COLO829 (cell line): Measurements from ENCODE around the gene PPP2R2C.
A peak's percentile ranks its signal among the peaks of the same experiment; 100 is the strongest.

ENCODE experiments used
- DNase-seq: peaks from one replicate; pipeline ENCODE4 v3.0.0; 2012; ENCODE audit warnings: low spot score

Gene PPP2R2C

DNA sequence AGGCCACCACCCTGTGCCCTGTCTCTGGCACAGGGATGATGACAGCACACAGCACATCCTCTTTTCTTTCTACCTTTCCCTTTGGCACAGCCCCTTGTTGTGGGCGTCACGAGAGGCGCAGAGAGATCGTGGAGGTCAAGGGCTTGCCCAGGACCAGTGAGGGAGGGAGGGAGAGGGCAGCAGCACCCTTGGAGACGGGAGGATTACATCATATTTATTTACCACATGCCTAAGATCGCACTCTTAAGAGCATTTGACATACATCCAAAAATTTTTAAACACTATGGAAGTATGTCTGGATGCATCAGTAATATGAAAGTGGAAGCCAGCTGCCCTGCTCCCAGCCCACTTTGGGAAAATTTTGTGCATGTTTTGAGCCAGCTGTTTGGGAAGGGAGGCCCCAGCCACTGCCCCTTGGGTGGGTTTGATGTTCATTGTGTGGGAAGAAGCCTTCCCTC, 190.1 kb downstream of the PPP2R2C start:
- no peak for DNase-seq

DNA sequence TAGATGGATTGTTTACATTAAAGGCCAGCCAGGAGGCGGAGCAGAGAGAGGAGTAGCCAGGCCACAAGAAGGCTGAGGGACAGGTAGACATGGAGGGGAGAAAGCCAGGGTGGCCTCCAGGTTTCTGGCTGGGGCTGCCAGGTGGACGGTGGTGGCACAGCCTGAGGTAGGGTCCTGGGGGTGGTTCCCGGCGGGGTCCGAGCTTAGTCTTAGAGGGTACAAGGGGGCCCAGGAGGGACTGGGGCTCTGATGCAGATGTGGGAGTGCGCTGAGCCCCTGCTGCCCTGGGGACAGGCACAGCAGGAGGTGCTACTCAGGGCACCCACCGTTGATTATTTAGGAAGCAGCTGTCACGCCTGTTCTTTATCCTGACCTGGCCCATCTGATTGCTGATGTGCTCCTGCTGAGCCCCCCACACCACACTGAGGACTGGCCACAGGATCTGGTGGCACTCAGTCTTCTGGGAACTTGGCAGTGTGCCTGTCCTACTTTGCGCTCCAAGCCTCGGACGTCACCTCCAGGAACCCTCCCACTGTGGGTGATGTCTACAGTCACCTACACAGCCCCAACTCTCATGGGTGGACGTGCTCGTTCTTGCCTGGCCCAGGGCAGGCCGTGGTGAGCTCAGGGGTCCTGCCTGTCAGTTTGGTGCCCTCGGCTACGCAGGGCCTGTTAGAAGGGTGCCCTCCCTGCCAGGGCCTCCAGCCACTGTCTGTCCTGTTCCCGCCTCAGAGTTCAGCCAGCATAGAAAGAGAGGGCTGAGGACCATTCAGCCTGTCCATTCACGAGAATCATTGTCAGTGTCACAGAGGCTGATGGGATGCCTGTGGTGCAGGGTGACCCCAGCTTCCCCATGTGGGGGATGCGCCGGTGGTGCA, 190.7 kb downstream of the PPP2R2C start:
- DNase-seq: no peak

DNA sequence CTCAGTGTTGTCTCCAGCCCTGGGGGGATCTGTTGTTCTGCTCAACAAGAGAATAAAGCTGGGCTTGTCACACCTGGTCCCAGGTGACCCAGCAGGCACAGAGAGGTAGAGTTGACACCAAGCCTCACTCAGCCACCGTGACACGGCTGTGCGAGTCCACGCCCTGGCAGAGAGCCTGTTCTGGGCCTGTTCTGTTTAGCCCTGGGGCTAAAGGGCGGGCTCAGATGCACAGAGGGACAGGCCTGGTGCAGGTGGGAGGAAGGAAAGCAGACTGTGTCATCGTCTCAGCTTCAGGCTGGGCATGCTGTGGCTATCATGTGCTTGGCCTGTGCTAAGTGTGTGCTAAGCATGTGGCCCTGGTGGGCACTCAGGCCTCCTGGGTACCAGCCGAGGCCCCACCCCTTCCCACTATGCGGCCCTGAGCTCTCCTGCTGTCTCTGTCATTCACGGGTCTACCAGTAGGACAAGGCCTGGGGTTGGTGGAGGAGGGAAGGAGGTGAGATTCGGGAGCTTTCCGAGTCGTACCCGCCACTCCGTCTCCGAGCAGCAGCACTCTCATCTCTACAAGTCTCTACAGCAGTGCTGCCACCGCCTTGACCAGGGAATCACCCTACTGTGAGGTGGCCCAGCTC, 191.9 kb downstream of the PPP2R2C start:
- DNase-seq: no peak

DNA sequence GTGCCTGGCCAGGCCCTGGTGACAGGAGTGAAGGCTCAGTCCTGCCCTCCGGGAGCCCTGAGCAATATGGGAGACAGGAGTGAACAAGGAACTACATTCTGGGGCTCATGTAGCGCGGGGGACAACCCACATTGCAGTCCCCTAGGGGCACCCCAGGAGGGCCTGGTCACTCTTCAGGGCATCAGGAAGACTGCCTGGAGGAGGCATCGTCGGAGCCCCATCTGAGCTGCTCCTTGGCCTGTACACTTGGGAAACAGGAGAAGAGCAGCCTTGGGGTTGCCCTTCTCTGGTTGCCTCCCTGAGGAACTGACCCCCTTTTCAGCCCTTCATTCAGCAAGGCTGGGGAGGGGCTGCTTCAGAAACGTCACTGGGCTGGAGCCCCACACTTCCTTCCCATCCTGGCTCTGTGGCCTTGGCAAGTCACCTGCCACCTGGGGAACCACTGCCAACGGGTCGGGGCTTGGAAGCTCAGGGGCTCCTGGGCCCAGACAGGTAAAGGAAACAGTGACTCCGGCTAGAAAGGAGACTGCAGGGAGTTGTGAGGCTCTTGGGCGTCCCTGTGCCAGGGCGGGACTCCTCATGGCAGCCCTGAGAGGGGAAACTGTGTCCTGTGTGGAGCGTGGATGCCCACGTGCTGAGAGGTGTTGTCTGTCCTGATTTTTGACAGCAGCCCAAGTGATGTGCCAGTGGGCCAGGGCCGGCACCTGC, 192.7 kb downstream of the PPP2R2C start:
- DNase-seq: no peak

DNA sequence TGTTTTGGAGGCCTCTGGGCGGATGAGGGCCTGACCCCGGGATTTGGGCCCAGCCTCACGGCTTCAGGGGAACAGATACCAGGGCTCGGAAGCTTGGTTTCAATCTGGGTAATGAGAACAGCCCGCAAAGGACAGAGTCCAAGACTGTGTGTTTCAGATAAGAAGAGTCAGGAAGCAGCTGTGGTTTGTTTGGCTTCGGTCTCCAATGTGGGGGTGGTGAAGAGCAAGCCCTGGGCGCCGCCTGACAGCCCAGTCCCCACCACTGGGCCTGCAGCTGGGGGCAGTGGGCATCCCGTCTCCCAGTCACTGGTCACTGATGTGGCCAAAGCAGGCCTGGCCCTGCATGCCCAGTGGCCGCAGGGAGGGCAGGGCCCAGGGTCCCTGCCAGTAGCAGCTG, 193.6 kb downstream of the PPP2R2C start:
- DNase-seq: no peak

DNA sequence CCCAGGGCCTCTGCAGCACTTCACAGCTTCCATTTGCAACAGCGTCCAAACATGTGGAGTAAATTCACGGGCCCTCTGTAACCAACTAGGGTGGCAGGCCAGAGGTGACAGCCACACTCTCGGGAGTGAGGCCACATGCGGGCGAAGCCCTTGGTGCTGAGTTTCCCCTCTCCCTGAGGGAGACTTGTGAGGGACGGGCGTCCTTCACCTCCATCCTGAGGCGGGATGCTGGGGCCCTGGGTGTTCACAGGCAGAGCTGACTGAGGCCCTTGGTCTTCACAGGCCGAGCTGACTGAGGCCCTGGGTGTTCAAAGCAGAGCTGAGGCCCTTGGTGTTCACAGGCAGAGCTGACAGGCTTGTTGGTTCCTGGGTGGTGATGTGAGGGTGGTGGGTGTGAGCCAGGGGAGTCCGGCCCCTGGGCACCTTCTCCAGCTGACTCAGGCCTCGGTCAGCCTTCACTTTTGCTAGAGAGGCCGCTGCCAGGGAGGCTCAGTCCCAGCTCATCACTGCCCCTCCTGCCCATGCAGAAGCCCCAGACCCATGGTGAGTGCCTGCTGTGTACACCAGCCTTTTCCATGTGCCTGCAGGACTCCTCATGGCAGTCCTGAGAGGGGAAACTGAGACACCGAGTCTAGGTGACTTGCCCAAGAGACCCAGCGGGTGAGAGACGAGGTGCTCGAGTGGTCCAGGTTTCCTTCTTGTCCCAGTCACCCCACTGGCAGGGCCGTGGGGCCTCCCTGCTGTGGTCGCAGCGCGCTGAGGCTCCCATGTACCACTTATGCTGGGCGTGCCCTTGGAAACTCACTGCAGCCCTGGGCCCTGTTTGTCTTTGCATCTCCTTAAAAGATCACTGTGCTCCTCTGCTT, 194.2 kb downstream of the PPP2R2C start:
- no peak for DNase-seq

DNA sequence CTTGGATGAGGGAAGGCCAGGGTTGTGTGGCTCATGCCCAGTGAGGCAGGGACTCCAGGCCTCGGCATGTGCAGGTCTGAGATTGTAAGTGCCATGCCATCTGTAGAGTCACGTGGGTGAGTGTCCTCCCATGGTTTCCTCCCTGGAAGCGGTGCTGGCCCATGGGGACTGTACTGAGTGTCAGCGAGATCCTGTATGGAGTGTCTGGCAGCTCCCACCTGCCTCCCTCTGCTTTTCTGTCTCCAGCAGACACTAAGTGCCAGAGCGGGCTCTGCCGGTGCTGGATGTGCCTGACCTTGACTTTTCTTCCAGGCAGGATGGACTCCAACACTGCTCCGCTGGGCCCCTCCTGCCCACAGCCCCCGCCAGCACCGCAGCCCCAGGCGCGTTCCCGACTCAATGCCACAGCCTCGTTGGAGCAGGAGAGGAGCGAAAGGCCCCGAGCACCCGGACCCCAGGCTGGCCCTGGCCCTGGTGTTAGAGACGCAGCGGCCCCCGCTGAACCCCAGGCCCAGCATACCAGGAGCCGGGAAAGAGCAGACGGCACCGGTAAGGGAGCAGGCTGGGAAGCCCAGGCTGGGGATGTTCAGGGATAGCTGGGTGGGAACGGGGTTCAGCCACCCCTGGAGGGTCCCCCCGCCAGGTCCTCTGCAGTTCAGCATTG, 195.1 kb downstream of the PPP2R2C start:
- DNase-seq: no peak

DNA sequence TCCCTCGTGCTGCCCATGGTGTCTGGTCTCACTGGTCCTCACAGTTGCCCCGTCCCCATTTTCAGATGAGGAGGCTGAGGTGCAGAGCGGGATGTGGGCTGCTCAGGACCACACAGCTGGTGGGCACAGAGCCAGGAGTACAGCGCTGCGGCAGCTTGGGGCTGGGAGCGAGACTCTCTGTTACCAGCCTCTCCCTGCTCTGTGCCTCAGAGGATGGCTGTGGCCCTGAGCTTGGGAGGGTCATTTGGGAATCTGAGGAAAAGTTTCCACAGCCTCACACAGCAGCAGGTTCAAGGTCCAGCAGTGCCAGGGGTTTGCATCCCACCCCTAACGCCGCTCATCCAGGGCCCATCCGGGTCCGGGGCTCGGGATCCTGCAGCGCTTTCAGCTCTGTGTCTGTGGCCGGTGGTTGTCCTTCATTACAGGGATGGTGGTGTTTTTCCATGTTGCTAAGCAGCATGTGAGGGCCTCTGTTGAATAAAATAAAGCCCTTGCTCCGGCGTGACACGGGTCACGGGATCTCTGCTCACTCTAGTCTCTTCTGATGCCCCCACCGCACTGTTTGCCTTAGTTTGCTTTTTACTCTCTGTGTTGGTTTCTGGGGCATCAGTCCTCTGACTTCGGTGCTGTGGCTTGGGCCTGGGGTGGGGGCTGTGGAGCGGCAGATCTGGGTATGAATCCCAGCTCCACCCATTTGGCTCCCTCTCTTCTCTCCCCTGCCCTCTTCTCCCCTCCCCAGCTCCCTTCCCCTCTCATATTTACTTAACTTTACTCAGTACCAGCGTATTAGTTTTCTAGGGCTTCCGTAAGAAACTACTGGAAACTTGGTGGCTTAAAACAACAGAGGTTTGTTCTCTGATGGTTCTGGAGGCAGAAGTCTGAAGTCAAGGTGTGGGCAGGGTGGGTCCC, 196.3 kb downstream of the PPP2R2C start:
- DNase-seq: peak; percentile 7

DNA sequence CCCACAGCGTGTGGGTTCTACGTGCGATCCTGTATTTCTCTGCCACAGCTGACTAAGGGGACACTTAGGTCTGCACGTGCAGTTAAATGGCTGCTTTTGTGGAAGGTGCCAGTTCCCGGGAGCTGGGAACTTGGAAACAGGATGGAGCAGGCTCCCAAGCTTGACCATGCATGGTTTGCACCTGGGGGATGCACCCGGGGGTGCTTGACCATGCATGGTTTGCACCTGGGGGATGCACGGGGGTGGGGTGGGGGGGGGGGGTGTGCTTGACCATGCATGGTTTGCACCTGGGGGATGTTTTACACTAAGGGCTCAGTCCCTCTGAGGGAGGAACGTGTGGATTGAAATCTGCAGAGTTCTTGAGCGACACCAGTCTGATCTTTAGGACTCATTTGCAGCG, 197.1 kb downstream of the PPP2R2C start:
- DNase-seq: no peak

DNA sequence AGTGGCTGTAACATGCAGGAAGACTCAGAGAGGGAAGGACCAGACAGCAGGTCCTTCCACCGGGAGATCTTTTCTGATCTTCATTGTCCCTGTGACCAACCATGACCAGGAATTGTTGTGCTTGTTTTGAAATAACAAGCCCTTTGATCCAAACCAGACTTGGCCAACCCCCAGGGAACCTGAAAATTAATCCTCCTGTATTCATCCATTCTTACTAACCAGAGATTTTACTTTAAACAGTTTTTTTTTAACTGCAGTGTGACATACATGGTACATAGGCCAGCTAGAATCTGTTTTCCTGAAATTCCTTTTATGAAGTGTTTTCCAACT, 198.8 kb downstream of the PPP2R2C start:
- DNase-seq: no peak

DNA sequence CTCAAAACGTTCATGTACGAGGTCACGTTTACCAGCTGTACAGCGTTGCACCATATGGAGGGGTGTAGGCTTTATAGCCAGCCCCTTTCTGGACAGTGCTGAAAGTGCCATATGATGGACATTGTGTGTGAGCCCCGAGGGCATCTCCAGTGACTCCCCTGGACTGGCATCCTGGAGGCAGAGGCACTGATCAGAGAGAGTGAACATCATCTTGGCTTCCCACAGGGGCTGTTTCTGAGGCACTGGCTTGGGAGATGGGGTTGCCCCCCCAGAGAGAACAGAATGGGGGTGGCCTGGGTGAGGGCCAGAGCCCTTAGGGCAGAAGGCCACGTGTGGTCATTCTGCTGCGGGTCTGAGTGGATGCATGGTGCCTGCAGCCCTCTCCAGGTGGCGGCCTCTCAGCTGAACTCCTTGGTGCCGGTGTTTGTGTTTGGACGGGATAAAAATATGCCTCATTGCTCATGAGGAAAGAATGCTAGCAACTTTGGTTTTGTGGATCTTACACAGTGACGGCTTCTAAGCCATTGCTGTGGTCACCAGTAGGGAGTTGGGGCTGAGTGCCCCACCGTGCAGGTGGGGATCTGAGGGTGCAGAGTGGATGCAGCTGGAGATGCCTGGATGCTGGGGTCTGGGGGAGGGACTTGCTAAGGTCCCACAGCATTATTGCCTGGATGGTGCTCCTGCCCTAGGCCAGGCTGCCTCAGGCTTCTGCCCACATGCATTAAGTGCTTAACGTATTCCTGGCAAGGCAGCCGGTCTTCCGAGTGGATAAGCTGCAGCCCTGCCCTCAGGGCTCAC, 199.4 kb downstream of the PPP2R2C start:
- no peak for DNase-seq

DNA sequence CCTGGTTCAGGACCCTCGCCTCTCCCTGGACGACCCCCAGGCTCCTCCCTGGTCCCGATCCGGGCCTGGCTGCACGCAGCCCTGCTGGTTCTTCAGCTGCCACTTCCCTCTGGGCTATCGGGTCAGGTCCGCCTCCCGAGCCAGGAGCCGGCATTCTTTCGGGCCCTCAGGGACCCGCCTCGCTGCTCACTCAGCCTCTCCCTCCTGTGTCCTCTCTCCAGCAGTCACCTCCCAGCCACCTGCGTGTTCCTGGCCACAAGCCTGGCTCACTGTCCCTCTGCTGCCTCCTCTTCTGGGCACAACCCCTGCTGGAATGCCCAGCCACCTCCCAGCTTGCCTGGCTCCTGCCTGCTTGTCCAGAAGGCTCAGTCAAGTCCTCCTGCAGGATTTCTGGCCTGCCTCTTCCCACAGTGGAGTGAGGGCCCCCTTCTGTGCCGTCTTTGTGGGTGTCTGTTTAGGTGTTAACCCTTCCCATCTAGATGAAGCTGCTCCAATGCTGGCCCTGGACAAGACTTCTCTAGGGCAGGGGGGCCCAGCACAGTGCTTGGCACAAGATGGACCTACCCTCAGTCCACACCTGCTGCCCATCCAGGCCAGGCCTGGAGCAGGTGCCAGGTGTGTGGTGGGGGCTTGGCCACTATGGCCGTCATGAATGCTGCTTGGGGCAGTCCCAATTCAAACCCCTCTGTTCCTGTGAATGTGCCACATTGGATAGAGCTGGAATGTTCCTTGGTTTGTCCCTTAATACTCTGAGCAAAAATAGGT, 200.5 kb downstream of the PPP2R2C start:
- DNase-seq: no peak

DNA sequence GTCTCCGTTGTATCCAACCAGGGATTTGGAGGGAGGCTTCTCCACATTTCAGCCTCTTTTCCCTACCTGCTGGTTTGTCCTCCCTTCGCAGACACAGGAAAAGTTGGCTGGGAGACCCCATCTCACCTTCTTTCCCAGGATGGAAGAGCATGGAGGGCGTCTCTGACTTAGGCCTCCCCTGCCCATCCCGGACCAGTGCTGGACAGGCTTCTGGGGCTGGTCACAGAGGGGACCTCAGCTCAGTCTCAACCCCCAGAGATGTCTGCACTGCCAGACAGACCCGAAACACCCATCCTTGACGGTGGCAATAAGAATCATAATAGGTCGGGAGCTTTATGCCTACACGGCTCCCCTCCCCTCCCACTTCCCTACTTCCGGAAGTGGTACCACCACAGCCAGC, 201.2 kb downstream of the PPP2R2C start:
- no peak for DNase-seq

DNA sequence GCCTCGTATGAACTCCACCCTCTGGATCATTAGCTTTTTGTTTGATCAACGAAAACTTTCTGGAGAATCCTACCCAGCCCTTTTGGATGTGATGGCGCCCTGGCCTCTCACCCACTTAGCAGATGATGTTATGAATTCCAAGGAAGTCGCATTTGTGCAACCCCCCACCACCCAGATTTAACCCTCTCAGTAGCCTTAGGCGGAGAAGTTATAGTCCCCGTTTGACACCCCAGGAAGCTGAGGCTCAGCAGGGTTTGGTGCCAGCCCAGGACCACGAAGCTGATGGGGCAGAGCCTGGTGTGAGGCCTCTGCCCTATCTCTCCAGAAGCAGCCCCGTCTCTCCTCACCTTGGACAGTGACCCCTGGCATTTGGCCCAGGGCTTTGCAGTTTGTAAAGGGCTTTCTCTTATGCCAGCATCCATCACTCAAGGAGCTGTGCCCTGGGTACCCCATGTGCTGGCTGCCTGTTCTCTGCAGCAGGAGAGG, 201.7 kb downstream of the PPP2R2C start:
- DNase-seq: no peak
